Measurements from ENCODE around the gene FCRL4.
"Not testable (repeated sequence)": the region's sequence is repeated elsewhere in the genome, so short reads cannot be mapped to it uniquely, and the experiment has no call there.

GRCh38 chr1:157548081-157548480 is 49.8 kb downstream of the FCRL4 start:
- not testable (repeated sequence) for TF ChIP-seq POLR2A (IDR thresholded peaks at IDR 0.05; ENCODE audit: low read length); GATA1 (IDR thresholded peaks at IDR 0.05; ENCODE audit: low read depth, low read length)

All from erythroblast (primary cell).